ENCODE measurements around the gene ACSM2B. TPM values are rescaled to one million over a fixed set of nuclear protein-coding genes. Genes with fewer than 3 reads are reported as not detected.
"Not testable (repeated sequence)": the region's sequence is repeated elsewhere in the genome, so short reads cannot be mapped to it uniquely, and the experiment has no call there.

The ACSM2B gene
- total RNA-seq, 1 donor from 2014 or later, result not detected

DNA sequence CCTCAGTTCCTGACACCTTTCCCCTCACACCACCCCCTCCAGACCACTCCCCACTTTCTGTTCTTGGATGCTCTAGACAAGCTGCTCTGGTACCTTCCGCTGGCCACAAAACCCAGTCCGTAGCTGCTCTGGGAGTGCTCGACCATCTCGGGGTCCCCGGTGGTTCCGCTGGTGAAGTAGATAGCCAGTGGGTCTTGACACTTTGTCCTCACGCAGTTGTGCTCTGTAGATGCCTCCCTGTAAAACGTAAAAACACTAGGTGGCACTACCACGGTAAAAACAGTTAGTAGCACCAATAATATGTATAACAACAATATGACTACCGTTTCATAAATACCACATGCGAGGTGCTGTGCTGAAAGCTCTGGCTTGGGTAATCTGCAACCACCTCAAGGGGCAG lies 26.0 kb upstream of the ACSM2B start:
- H3K4me1 ChIP-seq; H3K9me3 ChIP-seq; H3K36me3 ChIP-seq; H3K4me3 ChIP-seq; intact Hi-C loops (cut with DNase I); H3K27me3 ChIP-seq; H3K27ac ChIP-seq; DNase-seq: not testable (repeated sequence)
- ATAC-seq, result peak; percentile 78
- TF ChIP-seq, protein P1, sequence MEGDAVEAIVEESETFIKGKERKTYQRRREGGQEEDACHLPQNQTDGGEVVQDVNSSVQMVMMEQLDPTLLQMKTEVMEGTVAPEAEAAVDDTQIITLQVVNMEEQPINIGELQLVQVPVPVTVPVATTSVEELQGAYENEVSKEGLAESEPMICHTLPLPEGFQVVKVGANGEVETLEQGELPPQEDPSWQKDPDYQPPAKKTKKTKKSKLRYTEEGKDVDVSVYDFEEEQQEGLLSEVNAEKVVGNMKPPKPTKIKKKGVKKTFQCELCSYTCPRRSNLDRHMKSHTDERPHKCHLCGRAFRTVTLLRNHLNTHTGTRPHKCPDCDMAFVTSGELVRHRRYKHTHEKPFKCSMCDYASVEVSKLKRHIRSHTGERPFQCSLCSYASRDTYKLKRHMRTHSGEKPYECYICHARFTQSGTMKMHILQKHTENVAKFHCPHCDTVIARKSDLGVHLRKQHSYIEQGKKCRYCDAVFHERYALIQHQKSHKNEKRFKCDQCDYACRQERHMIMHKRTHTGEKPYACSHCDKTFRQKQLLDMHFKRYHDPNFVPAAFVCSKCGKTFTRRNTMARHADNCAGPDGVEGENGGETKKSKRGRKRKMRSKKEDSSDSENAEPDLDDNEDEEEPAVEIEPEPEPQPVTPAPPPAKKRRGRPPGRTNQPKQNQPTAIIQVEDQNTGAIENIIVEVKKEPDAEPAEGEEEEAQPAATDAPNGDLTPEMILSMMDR (IDR thresholded peaks at IDR 0.05), result peak; percentile 36

- H3K27me3 ChIP-seq; H3K4me1 ChIP-seq; H3K36me3 ChIP-seq; H3K4me3 ChIP-seq; H3K27ac ChIP-seq; ATAC-seq; intact Hi-C loops (cut with DNase I); DNase-seq; H3K9me3 ChIP-seq: not testable (repeated sequence)
Observed at GRCh38 chr16:20599475-20599874, 23.3 kb upstream of the ACSM2B start.

- TF ChIP-seq, protein P1 (IDR thresholded peaks at IDR 0.05), result no peak
- intact Hi-C loops (cut with DNase I), result no loop called here
- no peaks in the 10 kb centered on the region for H3K9me3 ChIP-seq
- no peaks in the 10 kb centered on the region for H3K4me1 ChIP-seq
- H3K27me3 ChIP-seq, result no peaks in the 10 kb centered on the region
- ATAC-seq (no peak), DNase-seq (no peak)
- no peak overlapping the region for H3K4me3 ChIP-seq
- H3K36me3 ChIP-seq, result no peaks in the 10 kb centered on the region
- no peak overlapping the region for H3K27ac ChIP-seq
Observed at GRCh38 chr16:20598832-20599469, 22.8 kb upstream of the ACSM2B start.

- H3K4me3 ChIP-seq; intact Hi-C loops (cut with DNase I); H3K4me1 ChIP-seq; H3K9me3 ChIP-seq; H3K27ac ChIP-seq; ATAC-seq; DNase-seq; H3K27me3 ChIP-seq; H3K36me3 ChIP-seq: not testable (repeated sequence)
Observed at GRCh38 chr16:20595694-20596093, 19.5 kb upstream of the ACSM2B start.

- H3K27me3 ChIP-seq; H3K4me1 ChIP-seq; H3K9me3 ChIP-seq; DNase-seq; H3K36me3 ChIP-seq; intact Hi-C loops (cut with DNase I); H3K27ac ChIP-seq; ATAC-seq; H3K4me3 ChIP-seq: not testable (repeated sequence)
Observed at GRCh38 chr16:20595068-20595467, 18.9 kb upstream of the ACSM2B start.

GRCh38 chr16:20592780-20593179 lies 16.6 kb upstream of the ACSM2B start:
- H3K36me3 ChIP-seq; H3K4me1 ChIP-seq; ATAC-seq; DNase-seq; H3K27me3 ChIP-seq; H3K9me3 ChIP-seq; intact Hi-C loops (cut with DNase I); H3K27ac ChIP-seq; H3K4me3 ChIP-seq: not testable (repeated sequence)

- intact Hi-C loops (cut with DNase I); ATAC-seq; DNase-seq; H3K27ac ChIP-seq; H3K4me1 ChIP-seq; H3K9me3 ChIP-seq; H3K36me3 ChIP-seq; H3K27me3 ChIP-seq; H3K4me3 ChIP-seq: not testable (repeated sequence)
Observed at GRCh38 chr16:20589486-20589885, 13.3 kb upstream of the ACSM2B start.

DNA sequence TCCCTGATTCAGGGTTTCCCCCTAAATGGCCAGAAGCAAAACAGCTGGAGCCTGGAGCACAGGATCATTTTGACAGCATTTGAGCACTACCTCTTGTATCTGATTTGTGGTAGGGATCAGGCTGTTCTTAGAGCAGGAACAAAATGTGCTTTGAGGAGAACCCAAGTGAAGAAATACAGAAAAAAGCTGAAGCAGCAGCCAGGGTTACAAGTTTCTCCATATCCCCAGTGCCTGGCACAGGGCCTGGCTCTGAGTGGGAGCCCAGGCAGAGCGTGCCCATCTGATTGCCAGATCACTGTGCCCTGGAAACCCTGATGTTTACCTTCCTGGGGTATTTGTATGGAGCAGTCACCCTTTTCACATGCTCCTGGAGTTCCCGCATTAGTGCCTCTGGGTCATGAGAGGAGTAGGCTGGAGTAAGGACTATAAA lies 11.5 kb upstream of the ACSM2B start:
- intact Hi-C loops (cut with DNase I); H3K4me1 ChIP-seq; H3K27me3 ChIP-seq; H3K9me3 ChIP-seq; H3K36me3 ChIP-seq; H3K4me3 ChIP-seq; DNase-seq: not testable (repeated sequence)
- peak; percentile 70 for ATAC-seq
- H3K27ac ChIP-seq, result peak overlapping the region; percentile 42

DNA sequence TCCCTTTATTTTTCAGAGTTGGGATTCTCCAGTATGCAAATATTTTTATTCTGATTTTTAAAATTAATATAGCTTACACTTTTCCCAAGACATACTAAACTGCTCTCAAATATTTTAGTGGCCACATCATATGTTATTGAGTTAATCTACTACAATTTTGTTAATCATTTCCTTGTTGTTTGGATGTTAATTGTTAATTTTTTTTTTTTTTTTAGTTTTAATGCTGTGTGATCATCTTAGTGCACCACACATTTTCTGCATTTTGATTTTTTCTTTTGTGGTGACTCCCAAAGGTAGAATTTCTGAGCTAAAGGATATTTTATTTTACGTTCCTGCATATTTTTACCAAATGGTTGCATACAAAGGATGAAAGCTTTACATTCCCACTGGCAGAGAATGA lies 10.5 kb upstream of the ACSM2B start:
- H3K9me3 ChIP-seq; ATAC-seq; H3K4me3 ChIP-seq; H3K4me1 ChIP-seq; H3K36me3 ChIP-seq; intact Hi-C loops (cut with DNase I); H3K27ac ChIP-seq; H3K27me3 ChIP-seq; DNase-seq: not testable (repeated sequence)

- H3K27me3 ChIP-seq; H3K36me3 ChIP-seq; ATAC-seq; H3K4me3 ChIP-seq; DNase-seq; H3K9me3 ChIP-seq; H3K27ac ChIP-seq; H3K4me1 ChIP-seq; intact Hi-C loops (cut with DNase I): not testable (repeated sequence)
Observed at GRCh38 chr16:20586112-20586511, 9.9 kb upstream of the ACSM2B start.

- H3K4me3 ChIP-seq; intact Hi-C loops (cut with DNase I); DNase-seq; H3K36me3 ChIP-seq; ATAC-seq; H3K9me3 ChIP-seq; H3K27me3 ChIP-seq; H3K27ac ChIP-seq; H3K4me1 ChIP-seq: not testable (repeated sequence)
Observed at GRCh38 chr16:20580487-20581259, 4.5 kb upstream of the ACSM2B start.

GRCh38 chr16:20578091-20578490 lies 1.9 kb upstream of the ACSM2B start:
- intact Hi-C loops (cut with DNase I); ATAC-seq; H3K4me1 ChIP-seq; H3K27ac ChIP-seq; H3K4me3 ChIP-seq; H3K9me3 ChIP-seq; H3K36me3 ChIP-seq; DNase-seq; H3K27me3 ChIP-seq: not testable (repeated sequence)

Measured in upper lobe of right lung (tissue), 1 donor.